Mucosa of stomach (tissue), 1 donor: ENCODE measurements around the gene SLC11A2.
A peak's percentile ranks its signal among the peaks of the same experiment; 100 is the strongest.

ENCODE experiments used
- H3K27me3 ChIP-seq: one replicate; pipeline ENCODE4 v1.7.0; 2013; ENCODE audit warnings: mild to moderate bottlenecking, low read length; ENCODE audit not compliant: control insufficient read depth, insufficient read depth
- H3K36me3 ChIP-seq: one replicate; pipeline ENCODE4 v1.7.0; 2013; ENCODE audit warnings: low read length; ENCODE audit not compliant: control insufficient read depth, insufficient read depth
- H3K4me1 ChIP-seq: one replicate; pipeline ENCODE4 v1.7.0; 2013; ENCODE audit warnings: mild to moderate bottlenecking, low read length; ENCODE audit not compliant: control insufficient read depth, insufficient read depth
- H3K4me3 ChIP-seq: one replicate; pipeline ENCODE4 v1.7.0; 2013; ENCODE audit warnings: low read length
- H3K9ac ChIP-seq: one replicate; pipeline ENCODE4 v1.7.0; 2013; ENCODE audit warnings: mild to moderate bottlenecking, low read length, moderate library complexity
- H3K9me3 ChIP-seq: one replicate; pipeline ENCODE4 v1.7.0; 2013; ENCODE audit warnings: mild to moderate bottlenecking, low read length, moderate library complexity; ENCODE audit not compliant: control insufficient read depth
- donor health status: Pancreatic carcinoma.

The SLC11A2 gene

DNA sequence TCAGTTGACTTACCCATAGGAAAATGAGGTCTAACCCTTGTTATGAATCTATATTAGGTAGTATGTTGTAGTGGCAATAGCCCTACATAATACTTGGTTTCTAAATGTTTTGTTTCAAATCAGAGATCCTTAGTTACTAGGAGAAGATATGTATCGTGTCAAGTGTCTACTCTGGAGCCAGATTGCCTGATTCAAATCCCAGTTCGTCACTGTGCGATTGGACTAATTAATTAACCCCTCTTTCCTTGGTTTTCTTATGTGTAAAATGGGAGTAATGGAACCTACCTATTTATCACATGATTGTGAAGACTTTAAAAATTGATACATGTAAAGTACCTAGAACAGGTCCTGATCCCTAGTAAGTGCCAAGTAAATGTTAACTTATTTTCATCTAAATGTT, 23.3 kb upstream of the SLC11A2 start:
- H3K9me3 ChIP-seq, result no peaks in the 10 kb centered on the region
- peak overlapping the region; percentile 83 for H3K9ac ChIP-seq
- H3K4me3 ChIP-seq, result no peak overlapping the region
- no peaks in the 10 kb centered on the region for H3K27me3 ChIP-seq
- peaks cover 6% of the 10 kb centered on the region for H3K4me1 ChIP-seq
- no peaks in the 10 kb centered on the region for H3K36me3 ChIP-seq

GRCh38 chr12:51048661-51049251, 22.6 kb upstream of the SLC11A2 start:
- Histone ChIP-seq H3K36me3 (no peaks in the 10 kb centered on the region), H3K4me3 (peak overlapping the region; percentile 54), H3K9ac (peak overlapping the region; percentile 83)

GRCh38 chr12:51047655-51048540, 21.7 kb upstream of the SLC11A2 start, which contains the start of gene LETMD1:
TSS of gene LETMD1 (plus strand) at chr12:51048327. CDS start at chr12:51048357, 30 bp downstream.
- Histone ChIP-seq H3K9me3 (no peaks in the 10 kb centered on the region), H3K9ac (peak within 1 kb of the TSS; percentile 83), H3K4me1 (peaks cover 6% of the 10 kb centered on the region), H3K27me3 (no peaks in the 10 kb centered on the region), H3K36me3 (no peaks in the 10 kb centered on the region), H3K4me3 (peak within 1 kb of the TSS; percentile 54)

More at GRCh38 chr12:51048661-51049251, 22.6 kb upstream of the SLC11A2 start:
- Histone ChIP-seq H3K9me3 (no peaks in the 10 kb centered on the region), H3K27me3 (no peaks in the 10 kb centered on the region), H3K4me1 (peaks cover 6% of the 10 kb centered on the region)

GRCh38 chr12:51036279-51036678, 10.1 kb upstream of the SLC11A2 start:
- no peak overlapping the region for H3K9ac ChIP-seq
- peaks cover 7% of the 10 kb centered on the region for H3K4me1 ChIP-seq
- no peaks in the 10 kb centered on the region for H3K27me3 ChIP-seq
- H3K36me3 ChIP-seq, result no peaks in the 10 kb centered on the region
- H3K4me3 ChIP-seq, result no peak overlapping the region
- no peaks in the 10 kb centered on the region for H3K9me3 ChIP-seq

GRCh38 chr12:51033457-51034089, 7.4 kb upstream of the SLC11A2 start:
- Histone ChIP-seq H3K9ac (no peak overlapping the region), H3K9me3 (no peaks in the 10 kb centered on the region), H3K4me1 (peaks cover 8% of the 10 kb centered on the region), H3K36me3 (no peaks in the 10 kb centered on the region), H3K27me3 (no peaks in the 10 kb centered on the region), H3K4me3 (no peak overlapping the region)

- no peak overlapping the region for H3K9ac ChIP-seq
- no peaks in the 10 kb centered on the region for H3K27me3 ChIP-seq
- H3K4me1 ChIP-seq, result peaks cover 8% of the 10 kb centered on the region
- no peaks in the 10 kb centered on the region for H3K9me3 ChIP-seq
- no peaks in the 10 kb centered on the region for H3K36me3 ChIP-seq
- H3K4me3 ChIP-seq, result no peak overlapping the region
Measured at GRCh38 chr12:51033048-51033447, 6.9 kb upstream of the SLC11A2 start.

DNA sequence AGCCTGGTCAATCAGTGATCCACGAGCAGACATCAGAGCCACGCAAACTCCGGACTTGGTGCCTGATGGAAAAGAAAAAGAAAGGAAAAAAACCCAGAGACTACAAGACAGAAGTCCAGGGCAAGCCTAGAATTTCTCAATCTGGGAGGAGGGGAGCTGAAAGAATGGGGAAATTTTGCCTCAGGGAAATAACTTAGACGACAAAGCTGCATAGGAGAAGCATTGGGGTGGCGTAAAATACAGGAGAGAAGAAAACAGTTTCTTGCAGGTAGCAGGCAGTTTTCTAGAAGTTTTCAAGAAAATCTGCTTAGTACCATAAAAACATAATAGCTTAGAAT, 2.6 kb upstream of the SLC11A2 start:
- Histone ChIP-seq H3K4me1 (peaks cover 18% of the 10 kb centered on the region), H3K36me3 (no peaks in the 10 kb centered on the region), H3K4me3 (no peak overlapping the region), H3K9me3 (no peaks in the 10 kb centered on the region), H3K9ac (no peak overlapping the region), H3K27me3 (no peaks in the 10 kb centered on the region)

DNA sequence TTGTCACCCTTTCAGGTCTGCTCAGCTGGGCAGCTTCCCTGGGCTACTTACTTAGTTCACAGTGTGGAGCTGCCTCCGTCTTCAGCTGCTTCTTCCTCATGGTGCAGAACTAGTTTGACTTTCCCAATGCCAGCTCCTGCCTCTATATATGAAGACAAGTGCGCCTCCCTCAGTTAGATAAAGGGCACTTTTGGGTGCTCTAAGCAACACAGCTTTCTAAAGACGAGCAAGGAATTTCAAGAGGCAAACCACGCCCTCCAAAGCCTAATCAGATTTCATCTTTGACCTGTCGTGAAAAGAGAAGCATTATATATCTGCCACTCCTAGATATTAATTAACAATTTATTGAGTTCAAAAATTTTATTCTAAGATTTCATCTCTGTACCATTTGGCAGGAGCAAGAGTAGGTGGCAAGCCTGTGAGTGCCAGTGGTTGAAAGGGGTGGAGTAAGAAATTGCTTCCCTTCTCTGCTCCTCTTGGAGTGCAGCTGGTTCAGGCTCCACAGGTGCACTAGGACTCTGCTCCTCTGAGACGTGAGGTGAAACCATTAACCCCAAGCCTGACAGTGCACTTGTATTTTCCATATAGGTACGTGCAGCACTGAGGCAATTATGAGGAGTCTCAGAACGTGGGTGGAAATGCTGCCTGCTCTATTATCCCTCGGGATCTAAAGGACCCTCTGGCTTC, 2.1 kb upstream of the SLC11A2 start:
- Histone ChIP-seq H3K9ac (no peak overlapping the region), H3K27me3 (no peaks in the 10 kb centered on the region), H3K9me3 (no peaks in the 10 kb centered on the region), H3K36me3 (no peaks in the 10 kb centered on the region), H3K4me1 (peaks cover 23% of the 10 kb centered on the region), H3K4me3 (no peak overlapping the region)

DNA sequence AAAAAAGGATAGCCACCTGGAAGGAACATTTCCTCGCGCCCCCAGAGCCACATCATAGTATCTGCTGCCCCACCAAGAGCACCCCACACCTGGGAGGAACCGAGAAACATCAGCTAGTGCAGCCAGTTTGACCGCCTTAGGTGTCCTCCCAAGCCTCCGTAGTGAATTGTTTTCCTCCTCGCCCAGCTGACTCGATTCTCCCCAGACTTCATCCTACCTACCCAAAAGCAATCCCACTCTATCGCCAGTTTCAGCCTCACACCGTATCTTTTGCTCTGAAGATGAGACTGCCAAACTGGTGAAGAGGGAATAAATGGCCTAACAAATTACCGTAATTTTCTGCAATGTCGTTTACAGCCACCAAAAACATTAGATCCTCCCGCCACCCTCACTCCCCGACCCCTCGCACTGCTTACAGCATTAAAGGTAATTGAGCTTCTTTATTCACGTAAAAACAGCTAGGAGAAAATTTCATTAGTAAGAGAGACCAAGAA, 1.2 kb upstream of the SLC11A2 start:
- Histone ChIP-seq H3K9ac (no peak overlapping the region), H3K9me3 (no peaks in the 10 kb centered on the region), H3K27me3 (no peaks in the 10 kb centered on the region), H3K4me3 (no peak overlapping the region), H3K36me3 (no peaks in the 10 kb centered on the region), H3K4me1 (peaks cover 23% of the 10 kb centered on the region)

DNA sequence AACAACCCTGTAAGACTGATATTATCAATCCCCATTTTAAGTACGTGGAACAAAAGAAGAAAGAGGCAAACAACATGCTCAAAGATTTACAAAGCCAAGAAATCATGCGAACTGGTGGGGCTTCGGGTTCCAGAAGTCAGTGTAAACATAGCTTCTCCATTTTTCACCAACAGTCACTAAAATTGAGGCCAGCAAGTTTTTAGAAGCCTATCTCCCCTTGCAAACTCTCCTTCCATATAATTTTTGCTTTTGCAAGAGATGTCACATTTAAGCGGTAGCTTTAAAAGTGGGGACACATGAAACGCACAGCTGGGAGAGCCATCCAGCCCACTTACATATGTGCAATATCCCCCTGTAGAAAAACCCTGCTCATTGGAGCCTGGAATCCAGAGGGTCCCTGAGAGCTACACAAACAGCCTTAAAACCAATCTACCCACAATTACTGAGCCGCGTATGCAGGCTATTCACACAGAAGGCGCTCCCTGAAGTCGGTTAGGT, 797 bp downstream of the SLC11A2 start:
- Histone ChIP-seq H3K9me3 (no peaks in the 10 kb centered on the region), H3K36me3 (no peaks in the 10 kb centered on the region), H3K27me3 (no peaks in the 10 kb centered on the region), H3K9ac (peak overlapping the region; percentile 88), H3K4me3 (peak overlapping the region; percentile 39), H3K4me1 (peaks cover 29% of the 10 kb centered on the region)

DNA sequence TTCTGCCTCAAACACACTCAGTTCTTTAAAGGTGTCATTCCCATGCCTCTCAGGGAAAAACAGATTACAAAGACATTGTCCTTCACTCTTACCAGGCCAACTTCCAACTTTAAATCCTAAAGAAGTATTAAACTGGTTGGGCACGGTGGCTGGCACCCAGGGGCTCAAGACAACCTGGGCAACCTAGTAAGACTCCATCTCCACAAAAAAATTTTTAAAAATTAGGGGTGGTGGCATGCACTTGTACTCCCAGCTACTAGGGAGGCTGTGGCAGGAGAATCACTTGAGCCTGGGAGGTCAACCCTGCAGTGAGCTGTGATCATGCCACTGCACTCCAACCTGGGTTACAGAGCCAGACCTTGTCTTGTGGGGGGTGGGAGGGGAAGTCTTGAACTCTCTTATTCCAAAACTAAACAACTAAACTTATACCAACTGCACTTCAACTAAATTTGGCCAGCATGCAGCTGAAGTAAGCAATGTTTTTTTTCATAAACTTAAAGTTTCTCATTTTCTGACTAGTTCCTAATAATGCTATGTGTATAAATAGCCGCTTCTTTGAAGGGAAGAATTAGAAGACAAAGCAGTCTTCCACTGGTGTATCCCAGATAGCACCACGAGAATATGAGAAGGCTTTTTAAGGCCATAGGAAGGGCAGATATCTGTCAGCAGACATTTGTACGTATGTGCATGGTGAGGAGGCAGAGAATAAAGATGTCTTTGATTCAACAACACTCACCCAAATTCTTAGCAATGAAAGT, 2.4 kb downstream of the SLC11A2 start:
- no peaks in the 10 kb centered on the region for H3K9me3 ChIP-seq
- peak overlapping the region; percentile 39 for H3K4me3 ChIP-seq
- H3K9ac ChIP-seq, result peak overlapping the region; percentile 88
- H3K27me3 ChIP-seq, result no peaks in the 10 kb centered on the region
- H3K36me3 ChIP-seq, result no peaks in the 10 kb centered on the region
- peaks cover 29% of the 10 kb centered on the region for H3K4me1 ChIP-seq
